ENCODE measurements around the gene GAGE12J.
"Not testable (repeated sequence)": the region's sequence is repeated elsewhere in the genome, so short reads cannot be mapped to it uniquely, and the experiment has no call there.

Gene GAGE12J

DNA sequence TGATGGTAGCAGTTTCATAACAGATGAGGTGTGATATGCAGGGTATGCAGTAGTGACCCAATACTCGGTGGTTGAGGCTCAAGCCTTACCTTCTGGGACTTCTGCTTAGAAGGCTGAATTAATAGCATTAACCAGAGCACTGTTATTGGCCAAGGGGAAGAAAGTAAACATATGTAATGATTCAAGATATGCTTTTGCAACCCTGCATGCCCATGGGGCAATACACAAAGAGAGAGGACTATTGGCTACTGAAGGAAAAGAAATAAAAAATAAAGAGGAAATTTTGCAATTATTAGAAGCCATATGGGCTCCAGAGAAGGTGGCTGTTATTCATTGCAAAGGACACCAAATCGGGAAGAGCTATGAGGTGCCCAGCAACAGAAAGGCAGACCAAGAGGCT is 9.7 kb upstream of the GAGE12J start:
- DNase-seq: no peak

GRCh38 chrX:49316085-49316484 is 5.8 kb upstream of the GAGE12J start:
- no peak for DNase-seq

GRCh38 chrX:49322266-49322665 is 429 bp downstream of the GAGE12J start:
- DNase-seq: not testable (repeated sequence)

- DNase-seq: not testable (repeated sequence)
Observed at GRCh38 chrX:49323735-49324134, 1.9 kb downstream of the GAGE12J start.

DNA sequence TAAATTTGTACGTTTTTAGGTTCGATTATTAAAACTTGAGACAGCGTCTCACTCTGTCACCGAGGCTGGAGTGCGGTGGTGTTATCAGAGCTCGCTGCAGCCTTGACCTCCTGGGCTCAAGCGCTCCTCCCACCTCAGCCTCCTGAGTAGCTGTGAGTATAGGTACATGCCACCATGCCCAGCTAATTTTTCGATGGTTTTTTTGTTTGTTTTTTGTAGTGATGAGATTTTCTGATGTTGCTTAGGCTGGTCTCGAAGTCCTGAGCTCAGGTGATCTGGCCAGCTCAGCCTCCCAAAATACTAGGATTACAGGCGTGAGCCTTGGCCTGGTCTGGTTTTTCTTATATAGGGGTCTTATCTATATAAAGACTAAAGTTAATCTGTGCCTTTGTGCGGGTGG is 8.6 kb downstream of the GAGE12J start:
- DNase-seq: not testable (repeated sequence)

- DNase-seq: not testable (repeated sequence)
Observed at GRCh38 chrX:49331282-49331681, 9.4 kb downstream of the GAGE12J start, which contains the start of gene GAGE13. Gene GAGE13, plus strand, starts transcription at chrX:49331582. Its CDS starts 1,156 bp downstream, at chrX:49332738.

GRCh38 chrX:49331841-49332240 is 10.0 kb downstream of the GAGE12J start:
- DNase-seq: not testable (repeated sequence)

DNA sequence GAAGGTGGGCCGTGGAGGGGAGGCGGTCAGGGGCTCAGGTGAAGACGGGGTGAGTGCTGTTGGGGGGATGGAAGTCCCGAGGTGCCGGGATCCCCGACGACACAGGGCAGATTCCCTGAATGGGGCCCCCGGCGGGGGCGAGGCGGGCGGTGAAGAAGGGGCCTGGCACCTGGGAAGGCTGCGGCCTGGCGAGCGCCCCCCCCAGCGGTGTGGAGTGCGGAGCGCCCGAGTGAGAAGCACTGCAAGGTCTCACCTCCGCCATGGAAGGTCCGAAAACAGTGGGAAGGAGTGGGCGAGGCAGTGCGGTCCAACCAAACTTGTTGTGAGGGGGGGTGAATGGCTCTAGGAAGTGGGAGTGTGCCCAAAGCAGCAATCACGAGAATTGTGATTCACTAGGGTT is 19.6 kb downstream of the GAGE12J start:
- DNase-seq: not testable (repeated sequence)

DNA sequence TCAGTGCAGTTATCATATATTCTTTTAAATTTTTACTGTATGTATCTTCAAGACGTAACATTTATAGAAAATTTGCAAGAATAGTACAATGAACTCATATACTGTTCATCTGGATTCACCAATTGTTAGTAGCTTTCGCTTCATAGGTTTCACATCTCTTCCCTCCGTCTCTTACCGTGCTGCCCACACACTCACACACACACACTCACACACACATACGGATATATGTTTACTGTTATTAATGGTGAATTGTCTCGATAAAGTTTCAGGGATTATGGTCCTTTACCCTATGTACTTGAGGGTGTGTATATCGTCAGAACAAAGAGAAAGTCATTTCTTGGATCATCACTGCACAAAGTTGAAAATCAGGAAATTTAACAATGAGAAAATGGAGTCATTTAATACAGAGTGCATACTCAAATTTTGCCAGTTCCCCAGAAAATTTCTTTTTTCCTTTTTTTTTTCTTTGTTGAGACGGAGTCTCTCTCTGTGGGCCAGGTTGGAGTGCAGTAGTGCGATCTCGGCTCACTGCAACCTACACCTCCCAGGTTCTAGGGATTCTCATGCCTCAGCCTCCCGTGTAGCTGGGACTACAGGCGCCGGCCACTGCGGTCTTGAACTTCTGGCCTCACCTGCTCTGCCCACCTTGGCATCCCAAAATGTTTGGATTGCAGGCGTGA is 22.8 kb downstream of the GAGE12J start:
- not testable (repeated sequence) for DNase-seq

DNA sequence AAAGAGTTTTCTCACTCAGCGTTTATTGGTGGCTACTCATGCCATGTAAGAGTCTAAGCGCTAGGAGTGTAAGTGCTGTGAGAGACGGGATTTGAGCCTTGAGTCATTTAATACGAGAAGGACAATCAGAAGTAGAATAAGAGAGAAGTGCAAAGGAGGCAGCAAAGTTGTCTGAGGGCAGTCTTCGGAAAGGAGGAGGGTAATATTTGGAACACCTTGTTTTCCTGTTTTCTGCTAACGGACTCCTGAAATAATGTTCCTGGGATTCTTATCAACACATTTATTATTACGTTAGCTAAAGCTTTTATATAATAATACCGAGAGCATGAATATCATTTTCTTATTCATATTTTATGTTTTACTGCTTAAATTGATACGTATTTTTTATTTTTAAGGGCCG is 23.6 kb downstream of the GAGE12J start:
- not testable (repeated sequence) for DNase-seq

GRCh38 chrX:49346150-49346549 is 24.3 kb downstream of the GAGE12J start:
- not testable (repeated sequence) for DNase-seq

All from activated CD4-positive, alpha-beta T cell treated with anti-CD3 and anti-CD28 coated beads, Interleukin-2, amount 50 U/mL, for 4 hours (primary cell).